ENCODE measurements around the gene SMCO3.
A peak's percentile ranks its signal among the peaks of the same experiment; 100 is the strongest.

The SMCO3 gene

DNA sequence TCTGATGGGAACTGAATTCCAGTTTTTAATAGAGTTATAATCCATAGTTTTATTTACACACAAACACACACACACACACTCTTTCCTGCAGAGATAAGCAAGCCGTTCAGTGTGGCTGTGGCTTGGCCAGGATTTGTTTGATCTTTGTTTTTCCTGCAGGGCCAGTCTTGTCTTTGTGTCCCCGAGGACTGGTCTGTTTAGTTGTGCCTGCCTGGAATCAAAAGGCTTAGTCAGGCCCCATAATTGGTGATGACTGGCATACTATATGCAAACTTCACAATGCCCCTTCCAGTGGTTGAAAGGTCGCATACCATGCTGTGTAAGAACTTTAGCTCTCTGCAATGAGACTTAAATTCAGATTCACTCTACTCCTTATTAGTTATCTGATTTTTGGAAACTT lies 36.7 kb downstream of the SMCO3 start:
- Histone ChIP-seq H3K4me1 (ENCODE audit: control extremely low read depth in 1 of 4, control insufficient read depth in 4 of 4, insufficient read depth in 4 of 4, low read length in 3 of 4) (peaks cover 9 to 30% (median 23%) of the 10 kb centered on the region in 4 experiments), H3K36me3 (ENCODE audit: control insufficient read depth in 4 of 4, insufficient read depth in 4 of 4, low read length in 3 of 4) (no peaks in the 10 kb centered on the region), H3K4me3 (ENCODE audit: control insufficient read depth in 1 of 7, extremely low read depth in 1 of 7, insufficient read depth in 4 of 7, low read depth in 2 of 7, low read length in 6 of 7) (no peak overlapping the region), H3K9me3 (ENCODE audit: control extremely low read depth in 1 of 5, control insufficient read depth in 4 of 5, insufficient read depth in 2 of 5, low read depth in 1 of 5, low read length in 4 of 5) (no peaks in the 10 kb centered on the region), H3K27me3 (replicated peaks in 2 of 5; ENCODE audit: control insufficient read depth in 4 of 5, insufficient read depth in 5 of 5, low read length in 4 of 5) (no peaks in the 10 kb centered on the region), H3K27ac (ENCODE audit: insufficient read depth in 1 of 2, low read depth in 1 of 2, low read length in 2 of 2, poor library complexity in 1 of 2, severe bottlenecking in 2 of 2) (no peak overlapping the region)
- WGBS (ENCODE audit: insufficient coverage), result 59% methylated on average over 3 of the region's 3 CpGs
- DNase-seq, result no peak
- CTCF ChIA-PET, result interaction anchor here (0.8 to 1.5 kb wide), 4 partner anchors 12 to 112 kb away, joined by 3 to 6 read pairs (median 4); no protein-coding TSS in a partner anchor
- POLR2A ChIA-PET, result no interaction called here

DNA sequence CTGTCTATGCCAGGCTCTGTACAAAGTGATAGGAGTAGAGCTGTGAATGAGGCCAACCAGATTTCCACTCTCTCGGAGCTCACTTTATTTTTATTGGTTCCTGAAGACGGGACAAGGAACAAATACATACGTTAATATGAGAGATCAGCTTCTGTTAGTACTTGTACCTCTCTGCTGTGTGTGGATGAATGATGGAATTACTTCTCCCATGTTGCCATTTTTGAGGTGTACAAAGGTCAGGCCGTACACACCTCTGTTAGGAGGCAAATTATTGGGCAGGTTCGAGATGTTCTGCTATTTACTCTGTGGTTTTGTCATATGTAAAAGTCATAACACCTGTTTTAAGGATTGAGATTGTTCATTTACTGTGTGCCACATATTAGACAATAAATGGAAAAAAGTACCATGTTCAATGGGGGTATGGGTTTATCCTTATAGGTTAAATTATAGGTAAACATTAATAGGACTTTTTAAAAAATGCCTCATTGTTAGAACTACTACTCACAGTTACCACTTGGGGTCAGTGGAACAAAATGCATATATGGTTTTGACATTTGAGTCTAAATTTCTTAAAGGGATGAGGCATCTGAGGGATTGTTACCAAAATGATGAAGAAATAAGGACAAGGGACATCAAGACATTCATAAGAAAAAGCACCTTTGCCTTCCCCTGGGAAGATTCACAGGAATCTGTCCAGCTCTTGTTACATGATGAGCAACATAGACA lies 37.6 kb downstream of the SMCO3 start:
- Histone ChIP-seq H3K4me3 (ENCODE audit: control insufficient read depth in 1 of 7, extremely low read depth in 1 of 7, insufficient read depth in 4 of 7, low read depth in 2 of 7, low read length in 6 of 7) (peak overlapping the region in 2 of 7 experiments; percentile 78 to 90), H3K4me1 (ENCODE audit: control extremely low read depth in 1 of 4, control insufficient read depth in 4 of 4, insufficient read depth in 4 of 4, low read length in 3 of 4) (peaks cover 14 to 37% (median 29%) of the 10 kb centered on the region in 4 experiments), H3K27me3 (replicated peaks in 2 of 5; ENCODE audit: control insufficient read depth in 4 of 5, insufficient read depth in 5 of 5, low read length in 4 of 5) (no peaks in the 10 kb centered on the region), H3K9me3 (ENCODE audit: control extremely low read depth in 1 of 5, control insufficient read depth in 4 of 5, insufficient read depth in 2 of 5, low read depth in 1 of 5, low read length in 4 of 5) (no peaks in the 10 kb centered on the region), H3K27ac (ENCODE audit: insufficient read depth in 1 of 2, low read depth in 1 of 2, low read length in 2 of 2, poor library complexity in 1 of 2, severe bottlenecking in 2 of 2) (no peak overlapping the region), H3K36me3 (ENCODE audit: control insufficient read depth in 4 of 4, insufficient read depth in 4 of 4, low read length in 3 of 4) (no peaks in the 10 kb centered on the region)
- CTCF ChIA-PET, result interaction anchor here (1.0 to 8.6 kb wide), 10 partner anchors 8 to 231 kb away, joined by 3 to 64 read pairs (median 4); partner anchors contain the start of genes C12orf60, ERP27 and WBP11
- whole genome bisulfite sequencing (ENCODE audit: insufficient coverage), result 100% methylated on average over 3 of the region's 5 CpGs
- POLR2A ChIA-PET, result no interaction called here
- peak; percentile 14 to 41 (median 40) for DNase-seq

GRCh38 chr12:14775636-14775980 lies 38.4 kb downstream of the SMCO3 start:
- ChIA-PET POLR2A (no interaction called here), CTCF (interaction anchor here (1.0 to 8.6 kb wide), 13 partner anchors 9 to 231 kb away, joined by 3 to 64 read pairs (median 4); partner anchors contain the start of genes C12orf60, ERP27 and WBP11)
- H3K4me3 ChIP-seq (ENCODE audit: control insufficient read depth in 1 of 7, extremely low read depth in 1 of 7, insufficient read depth in 4 of 7, low read depth in 2 of 7, low read length in 6 of 7), result peak overlapping the region in 6 of 7 experiments; percentile 78 to 95 (median 90)
- no peak for DNase-seq
- WGBS (ENCODE audit: insufficient coverage), result no CpG with 5 or more reads among the region's 1 CpG
- H3K27me3 ChIP-seq (replicated peaks in 2 of 5; ENCODE audit: control insufficient read depth in 4 of 5, insufficient read depth in 5 of 5, low read length in 4 of 5), result no peaks in the 10 kb centered on the region
- peaks cover 17 to 42% (median 32%) of the 10 kb centered on the region in 4 experiments for H3K4me1 ChIP-seq (ENCODE audit: control extremely low read depth in 1 of 4, control insufficient read depth in 4 of 4, insufficient read depth in 4 of 4, low read length in 3 of 4)
- H3K9me3 ChIP-seq (ENCODE audit: control extremely low read depth in 1 of 5, control insufficient read depth in 4 of 5, insufficient read depth in 2 of 5, low read depth in 1 of 5, low read length in 4 of 5), result no peaks in the 10 kb centered on the region
- peak overlapping the region; percentile 58 to 80 for H3K27ac ChIP-seq (ENCODE audit: insufficient read depth in 1 of 2, low read depth in 1 of 2, low read length in 2 of 2, poor library complexity in 1 of 2, severe bottlenecking in 2 of 2)
- no peaks in the 10 kb centered on the region for H3K36me3 ChIP-seq (ENCODE audit: control insufficient read depth in 4 of 4, insufficient read depth in 4 of 4, low read length in 3 of 4)

DNA sequence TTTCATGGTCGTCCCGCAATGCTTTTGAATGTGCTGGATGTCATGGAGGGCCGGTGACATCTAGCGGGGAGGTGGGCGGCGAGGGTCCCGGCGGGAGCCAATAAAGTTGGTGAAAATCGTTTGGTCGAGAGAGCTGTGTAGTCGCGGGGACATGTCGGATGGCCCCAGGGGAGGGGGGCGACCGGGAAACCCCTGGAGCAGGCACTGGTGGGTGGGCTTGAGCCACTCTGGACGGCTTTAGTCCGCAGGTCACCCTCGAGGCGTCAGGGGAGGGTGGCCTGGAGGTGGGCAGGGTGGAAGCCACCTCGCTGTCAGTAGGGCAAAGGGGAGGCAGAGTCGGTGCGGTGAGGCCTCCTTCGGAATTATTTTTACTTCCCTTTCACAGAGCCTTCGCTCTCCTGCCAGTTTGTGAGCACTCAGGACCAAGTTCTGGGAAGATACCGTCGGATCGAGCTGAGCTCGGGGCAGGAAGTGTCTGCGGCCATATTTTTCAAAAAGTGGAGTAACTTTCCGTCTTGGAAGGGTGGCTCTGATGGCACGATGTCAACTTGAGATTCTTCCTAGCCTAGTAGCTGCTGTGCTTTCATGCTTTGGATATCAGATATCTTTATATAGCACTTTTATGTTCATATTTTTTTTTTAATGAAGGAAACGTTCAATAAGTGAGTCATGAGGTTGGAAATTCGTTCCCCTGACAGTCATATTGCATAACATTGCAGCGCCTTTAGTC lies 38.9 kb downstream of the SMCO3 start:
- POLR2A ChIA-PET, result interaction anchor here (1.0 kb wide), 1 partner anchor 9 kb away, joined by 3 read pairs; no protein-coding TSS in a partner anchor
- H3K36me3 ChIP-seq (ENCODE audit: control insufficient read depth in 4 of 4, insufficient read depth in 4 of 4, low read length in 3 of 4), result no peaks in the 10 kb centered on the region
- no peaks in the 10 kb centered on the region for H3K9me3 ChIP-seq (ENCODE audit: control extremely low read depth in 1 of 5, control insufficient read depth in 4 of 5, insufficient read depth in 2 of 5, low read depth in 1 of 5, low read length in 4 of 5)
- DNase-seq, result peak; percentile 35 to 69 (median 61)
- H3K4me3 ChIP-seq (ENCODE audit: control insufficient read depth in 1 of 7, extremely low read depth in 1 of 7, insufficient read depth in 4 of 7, low read depth in 2 of 7, low read length in 6 of 7), result peak overlapping the region; percentile 78 to 95 (median 90)
- H3K27ac ChIP-seq (ENCODE audit: insufficient read depth in 1 of 2, low read depth in 1 of 2, low read length in 2 of 2, poor library complexity in 1 of 2, severe bottlenecking in 2 of 2), result peak overlapping the region; percentile 58 to 80
- H3K4me1 ChIP-seq (ENCODE audit: control extremely low read depth in 1 of 4, control insufficient read depth in 4 of 4, insufficient read depth in 4 of 4, low read length in 3 of 4), result peaks cover 17 to 47% (median 33%) of the 10 kb centered on the region in 4 experiments
- CTCF ChIA-PET, result interaction anchor here (1.0 to 8.6 kb wide), 12 partner anchors 10 to 232 kb away, joined by 3 to 64 read pairs (median 4); partner anchors contain the start of genes C12orf60, ERP27 and WBP11
- 0% methylated on average over 19 of the region's 34 CpGs for WGBS (ENCODE audit: insufficient coverage)
- no peaks in the 10 kb centered on the region for H3K27me3 ChIP-seq (replicated peaks in 2 of 5; ENCODE audit: control insufficient read depth in 4 of 5, insufficient read depth in 5 of 5, low read length in 4 of 5)

- Histone ChIP-seq H3K9me3 (ENCODE audit: control extremely low read depth in 1 of 5, control insufficient read depth in 4 of 5, insufficient read depth in 2 of 5, low read depth in 1 of 5, low read length in 4 of 5) (no peaks in the 10 kb centered on the region), H3K4me1 (ENCODE audit: control extremely low read depth in 1 of 4, control insufficient read depth in 4 of 4, insufficient read depth in 4 of 4, low read length in 3 of 4) (peaks cover 17 to 55% (median 37%) of the 10 kb centered on the region in 4 experiments), H3K36me3 (ENCODE audit: control insufficient read depth in 4 of 4, insufficient read depth in 4 of 4, low read length in 3 of 4) (no peaks in the 10 kb centered on the region), H3K27me3 (replicated peaks in 2 of 5; ENCODE audit: control insufficient read depth in 4 of 5, insufficient read depth in 5 of 5, low read length in 4 of 5) (no peaks in the 10 kb centered on the region), H3K27ac (ENCODE audit: insufficient read depth in 1 of 2, low read depth in 1 of 2, low read length in 2 of 2, poor library complexity in 1 of 2, severe bottlenecking in 2 of 2) (peak overlapping the region; percentile 58 to 80), H3K4me3 (ENCODE audit: control insufficient read depth in 1 of 7, extremely low read depth in 1 of 7, insufficient read depth in 4 of 7, low read depth in 2 of 7, low read length in 6 of 7) (peak overlapping the region; percentile 78 to 95 (median 90))
- WGBS (ENCODE audit: insufficient coverage), result 0% methylated on average over 52 of the region's 67 CpGs
- CTCF ChIA-PET, result interaction anchor here (1.0 to 8.6 kb wide), 6 partner anchors 14 to 74 kb away, joined by 3 to 64 read pairs (median 3); partner anchors contain the start of genes C12orf60 and WBP11
- POLR2A ChIA-PET, result interaction anchor here (1.0 to 1.2 kb wide), 2 partner anchors 10 to 113 kb away, joined by 3 read pairs; no protein-coding TSS in a partner anchor
- DNase-seq, result peak; percentile 95 to 97 (median 97)
These were observed 39.7 kb downstream of the SMCO3 start for GRCh38 chr12:14774074-14774905.

- ChIA-PET CTCF (interaction anchor here (1.1 to 8.6 kb wide), 5 partner anchors 10 to 75 kb away, joined by 3 to 64 read pairs (median 3); partner anchors contain the start of genes C12orf60 and WBP11), POLR2A (interaction anchor here (1.2 kb wide), 1 partner anchor 114 kb away, joined by 3 read pairs; no protein-coding TSS in a partner anchor)
- H3K4me3 ChIP-seq (ENCODE audit: control insufficient read depth in 1 of 7, extremely low read depth in 1 of 7, insufficient read depth in 4 of 7, low read depth in 2 of 7, low read length in 6 of 7), result peak overlapping the region; percentile 78 to 95 (median 90)
- H3K36me3 ChIP-seq (ENCODE audit: control insufficient read depth in 4 of 4, insufficient read depth in 4 of 4, low read length in 3 of 4), result no peaks in the 10 kb centered on the region
- H3K4me1 ChIP-seq (ENCODE audit: control extremely low read depth in 1 of 4, control insufficient read depth in 4 of 4, insufficient read depth in 4 of 4, low read length in 3 of 4), result peaks cover 17 to 61% (median 41%) of the 10 kb centered on the region in 4 experiments
- H3K9me3 ChIP-seq (ENCODE audit: control extremely low read depth in 1 of 5, control insufficient read depth in 4 of 5, insufficient read depth in 2 of 5, low read depth in 1 of 5, low read length in 4 of 5), result no peaks in the 10 kb centered on the region
- WGBS (ENCODE audit: insufficient coverage), result 18% methylated on average over 12 of the region's 16 CpGs
- DNase-seq, result peak in 1 of 3 donors; percentile 7
- no peaks in the 10 kb centered on the region for H3K27me3 ChIP-seq (replicated peaks in 2 of 5; ENCODE audit: control insufficient read depth in 4 of 5, insufficient read depth in 5 of 5, low read length in 4 of 5)
- H3K27ac ChIP-seq (ENCODE audit: insufficient read depth in 1 of 2, low read depth in 1 of 2, low read length in 2 of 2, poor library complexity in 1 of 2, severe bottlenecking in 2 of 2), result no peak overlapping the region
These were observed 40.3 kb downstream of the SMCO3 start for GRCh38 chr12:14773685-14774073.
